Psoas muscle (tissue), 8 donors: ENCODE data around the gene RPP21. TPM values are rescaled to one million over a fixed set of nuclear protein-coding genes. Genes with fewer than 3 reads are reported as not detected.

Source experiments
- ATAC-seq, 4 donors: fragments of 200-7000 bp; cut with Tn5 transposase; one replicate each; pipeline ENCODE4 v1.9.1; 2020; ENCODE audit warnings: moderate library complexity in 3 of 4, mild to moderate bottlenecking in 2 of 4
- DNase-seq, 2 donors: peaks; one replicate each; pipeline ENCODE4 v3.0.0-alpha.2; 2020
- H3K27ac ChIP-seq: fragments of 200-600 bp; one replicate; pipeline ENCODE4 v1.8.0; 2022
- H3K27me3 ChIP-seq, 3 donors: fragments of 200-600 bp in 1 of 3; one replicate each; pipeline versions ENCODE4 v1.6.1 to v1.8.0; 2013 to 2022; ENCODE audit warnings: low read length in 2 of 3, mild to moderate bottlenecking in 2 of 3, moderate library complexity in 1 of 3; ENCODE audit not compliant: insufficient read depth in 3 of 3
- H3K36me3 ChIP-seq, 2 donors: fragments of 200-600 bp in 1 of 2; one replicate each; pipeline versions ENCODE4 v1.6.1 to v1.8.0; 2013 to 2022; ENCODE audit warnings: low read depth in 1 of 2, mild to moderate bottlenecking in 1 of 2, moderate library complexity in 1 of 2; ENCODE audit not compliant: insufficient read depth in 1 of 2
- H3K4me1 ChIP-seq: fragments of 200-600 bp; one replicate; pipeline ENCODE4 v1.8.0; 2022
- H3K4me3 ChIP-seq: fragments of 200-600 bp; one replicate; pipeline ENCODE4 v1.8.0; 2022; ENCODE audit warnings: mild to moderate bottlenecking
- H3K9me3 ChIP-seq: fragments of 200-600 bp; one replicate; pipeline ENCODE4 v1.8.0; 2022
- WGBS, 3 donors: extraction: QIAGEN DNeasy Blood & Tissue Kit; methylation state at CpG; one replicate each; pipeline versions ENCODE4 v1.1.6 to v1.1.7; 2013; 5-methylcytosine and 5-hydroxymethylcytosine counted together
- intact Hi-C, 2 donors: fragments of 100-400 bp; cut with DNase I; formaldehyde crosslinking; loops; one replicate each; pipeline versions ENCODE4 v1.11.0 to v1.14.2; 2022
- polyA plus RNA-seq, 3 donors: library from polyadenylated mRNA; stranded (reverse); fragments of 200-250 nt; gene quantifications; one replicate each; pipeline ENCODE4 v1.2.3, GENCODE V29; 2013
- total RNA-seq, 4 donors: library from RNA; stranded (reverse); fragmentation: NEBNext Ultra II Directional in 2 of 4; extraction: Animal tissue kit (Norgen Biotek cat#: 25700) in 2 of 4; gene quantifications; one replicate each; pipeline versions ENCODE4 v1.2.1 to v1.2.4, GENCODE V29; 2021 to 2023
- TF ChIP-seq, protein P1 (sequence below): fragments of 200-600 bp; IDR thresholded peaks from one replicate; pipeline ENCODE4 v1.8.0; 2022; ENCODE audit warnings: antibody characterized with exemption
- donor health status: healthy with polysubstance abuse.
- donor health status: DM: no; HTN: no; CAD: no; lungs with moderate emphysema.
- donor health status: Bipolar disorder and iron deficiency.
- donor health status: healthy.
- donor health status: DM: yes; HTN: yes; CAD: no.
- donor health status: DM: no; HTN: no; CAD: no.
- donor health status: DM: no; HTN: no; CAD: no.
- donor health status: DM: yes; HTN: yes; CAD: no.

The RPP21 gene
- total and polyA plus RNA-seq, 7 donors, result 28.9 to 120 (median 44.2) TPM

DNA sequence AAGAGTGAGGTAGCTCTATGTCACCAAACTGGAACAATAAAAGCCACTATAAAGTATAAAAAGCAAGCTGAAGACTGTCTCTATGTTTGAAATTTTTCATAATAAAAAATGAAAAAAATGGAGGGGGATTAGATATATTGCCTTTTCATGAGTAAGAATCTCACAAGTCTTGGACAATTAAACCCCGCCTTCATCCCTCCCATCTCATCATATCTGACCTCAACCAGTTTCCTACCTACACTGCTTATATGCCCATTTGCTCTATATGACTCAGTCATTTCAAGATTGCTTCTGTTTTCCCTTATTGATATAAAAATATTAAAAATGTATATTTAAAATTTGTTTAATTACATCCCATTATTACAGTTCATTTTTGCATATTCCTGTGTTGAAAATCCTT lies 21.1 kb upstream of the RPP21 start:
- 97 to 100% (median 100%) methylated on average over 1 of the region's 1 CpG for WGBS, 3 donors
- Histone ChIP-seq H3K27me3 (no peaks in the 10 kb centered on the region), H3K4me3 (no peak overlapping the region), H3K27ac (no peak overlapping the region), H3K36me3 (peaks cover 0 to 3% of the 10 kb centered on the region in 2 donors), H3K4me1 (peaks cover 23% of the 10 kb centered on the region), H3K9me3 (no peaks in the 10 kb centered on the region)
- DNase-seq (no peak), ATAC-seq (no peak)
- intact Hi-C loops, result loop anchor here in 1 of 2 donors (10.0 kb wide), 1 partner anchor 109 kb away; the partner anchor contains the start of gene TRIM26
- TF ChIP-seq, protein P1, sequence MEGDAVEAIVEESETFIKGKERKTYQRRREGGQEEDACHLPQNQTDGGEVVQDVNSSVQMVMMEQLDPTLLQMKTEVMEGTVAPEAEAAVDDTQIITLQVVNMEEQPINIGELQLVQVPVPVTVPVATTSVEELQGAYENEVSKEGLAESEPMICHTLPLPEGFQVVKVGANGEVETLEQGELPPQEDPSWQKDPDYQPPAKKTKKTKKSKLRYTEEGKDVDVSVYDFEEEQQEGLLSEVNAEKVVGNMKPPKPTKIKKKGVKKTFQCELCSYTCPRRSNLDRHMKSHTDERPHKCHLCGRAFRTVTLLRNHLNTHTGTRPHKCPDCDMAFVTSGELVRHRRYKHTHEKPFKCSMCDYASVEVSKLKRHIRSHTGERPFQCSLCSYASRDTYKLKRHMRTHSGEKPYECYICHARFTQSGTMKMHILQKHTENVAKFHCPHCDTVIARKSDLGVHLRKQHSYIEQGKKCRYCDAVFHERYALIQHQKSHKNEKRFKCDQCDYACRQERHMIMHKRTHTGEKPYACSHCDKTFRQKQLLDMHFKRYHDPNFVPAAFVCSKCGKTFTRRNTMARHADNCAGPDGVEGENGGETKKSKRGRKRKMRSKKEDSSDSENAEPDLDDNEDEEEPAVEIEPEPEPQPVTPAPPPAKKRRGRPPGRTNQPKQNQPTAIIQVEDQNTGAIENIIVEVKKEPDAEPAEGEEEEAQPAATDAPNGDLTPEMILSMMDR, result no peak

DNA sequence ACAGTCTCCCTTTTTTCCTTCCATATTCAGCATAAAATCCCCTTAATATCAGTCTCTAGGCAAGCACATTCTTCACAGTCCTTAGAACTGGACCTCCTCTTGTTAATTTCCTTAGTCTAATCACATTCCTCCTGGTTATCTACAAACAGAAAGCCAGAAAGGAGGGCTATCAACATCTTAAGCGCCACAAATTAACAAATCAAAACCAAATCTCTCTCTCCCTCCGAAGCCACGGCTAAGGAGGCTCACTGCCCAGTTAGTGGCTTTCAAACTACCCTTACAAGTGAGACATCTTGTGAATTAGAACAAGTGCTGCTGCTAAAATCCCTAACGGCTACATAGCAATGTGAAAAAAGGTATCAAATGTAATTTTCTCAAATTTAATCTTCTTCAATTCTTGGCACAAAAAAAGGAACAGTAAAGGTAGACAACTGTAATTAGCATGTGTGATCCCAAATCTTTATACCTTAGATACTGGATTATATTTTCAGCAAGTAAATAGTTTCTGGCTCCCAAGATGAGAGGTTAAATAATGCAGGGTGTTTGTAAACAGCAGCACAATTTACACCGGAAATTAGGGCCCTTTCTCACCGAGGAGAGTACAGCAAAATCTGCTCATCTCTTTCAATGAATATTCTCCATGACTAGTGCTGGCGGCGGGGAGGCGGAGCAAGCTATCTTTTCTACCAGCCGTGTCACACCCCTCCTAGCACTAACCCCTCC lies 19.6 kb upstream of the RPP21 start:
- WGBS, 3 donors, result 5 to 6% (median 5%) methylated on average over 10 of the region's 10 CpGs
- peak overlapping the region; percentile 94 for H3K4me3 ChIP-seq
- H3K4me1 ChIP-seq, result peaks cover 23% of the 10 kb centered on the region
- ATAC-seq (peak; percentile 33 to 48 (median 40)), DNase-seq (peak in 1 of 2 donors; percentile 43)
- TF ChIP-seq, protein P1, result no peak
- H3K27ac ChIP-seq, result peak overlapping the region; percentile 99
- no peaks in the 10 kb centered on the region for H3K27me3 ChIP-seq
- H3K36me3 ChIP-seq, result peaks cover 4 to 17% of the 10 kb centered on the region in 2 donors
- no peaks in the 10 kb centered on the region for H3K9me3 ChIP-seq
- intact Hi-C loops, result loop anchor here (5.0 to 10.0 kb wide), 2 partner anchors 108 to 111 kb away; partner anchors contain the start of gene TRIM26 (in 1 of the 2)

DNA sequence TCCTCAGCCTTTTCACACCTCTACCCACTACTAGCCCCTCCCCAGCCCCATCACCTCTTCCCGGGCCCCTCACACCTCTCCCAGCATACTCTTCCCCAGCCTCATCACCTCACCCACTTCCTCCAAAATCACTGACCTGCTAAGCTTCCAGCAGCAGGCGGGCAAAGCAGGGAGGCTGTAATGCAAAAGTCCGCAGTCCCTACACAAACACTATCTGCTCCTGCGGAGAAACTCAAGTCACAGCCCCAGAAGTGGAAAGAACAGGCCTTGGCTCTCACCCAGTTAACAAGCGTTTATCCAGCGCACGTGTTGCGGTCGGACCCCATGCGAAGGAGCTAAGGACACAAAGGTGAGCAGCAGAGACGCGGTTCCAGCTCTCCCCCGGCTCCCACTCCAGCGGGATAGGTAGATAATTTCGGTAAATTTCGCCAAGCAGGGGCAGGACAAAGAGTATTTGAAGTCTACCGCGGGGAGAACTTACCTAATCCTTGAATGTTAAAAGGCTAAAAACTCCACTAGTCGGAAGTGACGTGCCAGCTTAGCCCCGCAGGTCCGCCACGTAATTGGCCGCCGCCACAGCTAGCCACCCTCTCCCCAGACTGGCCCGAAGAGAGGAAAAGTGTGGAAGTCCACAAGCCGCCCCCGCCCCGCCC lies 19.0 kb upstream of the RPP21 start:
- DNase-seq (peak; percentile 40 to 60), ATAC-seq (peak; percentile 75 to 80 (median 78))
- 0 to 1% (median 1%) methylated on average over 25 to 29 of the region's 29 CpGs for WGBS, 3 donors
- Histone ChIP-seq H3K36me3 (peaks cover 4 to 24% of the 10 kb centered on the region in 2 donors), H3K9me3 (no peaks in the 10 kb centered on the region), H3K27ac (peak overlapping the region; percentile 99), H3K4me3 (peak overlapping the region; percentile 94), H3K27me3 (no peaks in the 10 kb centered on the region), H3K4me1 (peaks cover 20% of the 10 kb centered on the region)
- TF ChIP-seq, protein P1, result no peak
- intact Hi-C loops, result loop anchor here (5.0 to 10.0 kb wide), 2 partner anchors 109 to 111 kb away; partner anchors contain the start of gene TRIM26 (in 1 of the 2)

DNA sequence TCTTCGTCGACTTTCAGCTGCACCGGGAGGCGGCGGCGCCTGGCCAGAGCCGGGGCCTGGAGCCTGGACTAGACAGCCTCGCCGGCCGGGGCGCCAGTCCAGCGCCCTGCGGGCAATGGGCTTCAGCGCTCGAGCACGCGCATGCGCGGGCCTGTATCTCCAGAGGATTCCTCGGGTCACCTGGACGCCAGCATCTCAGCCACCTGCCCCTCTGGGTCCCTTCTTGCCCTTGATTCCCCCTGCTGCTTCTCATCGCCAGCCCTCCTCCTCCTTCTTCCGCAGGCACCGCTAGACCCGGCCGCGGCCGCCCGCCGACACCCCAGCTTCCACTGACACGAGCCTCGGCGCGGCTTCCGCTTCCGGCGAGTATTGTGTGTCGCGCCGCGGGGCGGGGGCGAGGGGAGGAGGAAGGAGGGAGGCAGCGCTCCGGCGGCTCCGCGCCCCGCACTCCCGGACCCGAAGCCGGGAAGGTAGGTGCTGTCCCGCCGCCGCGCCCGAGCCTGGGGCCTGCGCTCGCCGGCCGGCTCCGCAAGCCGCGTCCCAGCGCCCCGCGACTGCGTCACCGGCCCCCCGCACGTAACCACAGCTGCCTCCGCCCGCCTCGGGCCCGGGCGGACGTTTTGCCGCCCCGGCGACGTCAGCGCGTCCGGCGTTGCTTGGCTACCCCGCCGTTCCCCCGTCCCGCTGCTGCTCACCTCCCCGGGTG lies 18.3 kb upstream of the RPP21 start, which contains the start of gene TRIM39:
TSS of gene TRIM39 (plus strand) at position 402 of the 706 bp plus-strand sequence. CDS start 2,391 bp downstream, outside the sequence.
- TF ChIP-seq, protein P1, result no peak
- no peaks in the 10 kb centered on the region for H3K9me3 ChIP-seq
- DNase-seq, result peak; percentile 91 to 93
- H3K4me1 ChIP-seq, result peaks cover 18% of the 10 kb centered on the region
- H3K4me3 ChIP-seq, result peak within 1 kb of the TSS; percentile 94
- ATAC-seq, result peak; percentile 88 to 93 (median 89)
- peaks cover 4 to 31% of the 10 kb centered on the region in 2 donors for H3K36me3 ChIP-seq
- H3K27me3 ChIP-seq, result no peaks in the 10 kb centered on the region
- intact Hi-C loops, result loop anchor here (5.0 to 10.0 kb wide), 2 partner anchors 109 to 112 kb away; partner anchors contain the start of gene TRIM26 (in 1 of the 2)
- 0 to 1% (median 1%) methylated on average over 58 to 90 of the region's 90 CpGs for WGBS, 3 donors
- peak within 1 kb of the TSS; percentile 99 for H3K27ac ChIP-seq
